ENCODE data around the gene MST1R. TPM values are rescaled to one million over a fixed set of nuclear protein-coding genes. Genes with fewer than 3 reads are reported as not detected.

Gene MST1R
- polyA plus RNA-seq, 1 donor from 2014 or later = 4.2 TPM

GRCh38 chr3:49879721-49880120 is 24.0 kb downstream of the MST1R start:
- Histone ChIP-seq H3K36me3 (ENCODE audit: insufficient read depth, low read length) (no peaks in the 10 kb centered on the region), H2AFZ (ENCODE audit: low read depth, low read length) (no peak overlapping the region), H3K4me2 (ENCODE audit: low read length) (no peak overlapping the region), H3K27me3 (ENCODE audit: insufficient read depth, low read depth, low read length) (no peaks in the 10 kb centered on the region), H3K79me2 (replicated peaks; ENCODE audit: insufficient read depth, low read length) (no peaks in the 10 kb centered on the region), H3K9ac (ENCODE audit: low read length) (no peak overlapping the region), H3K27ac (ENCODE audit: low read length) (no peak overlapping the region), H3K4me3 (ENCODE audit: low read length) (no peak overlapping the region), H3K9me3 (ENCODE audit: low read length) (no peaks in the 10 kb centered on the region), H3F3A (ENCODE audit: insufficient read depth, low read length, poor library complexity, severe bottlenecking) (no peaks in the 10 kb centered on the region), H4K20me1 (ENCODE audit: insufficient read depth) (no peaks in the 10 kb centered on the region), H3K9me2 (ENCODE audit: insufficient read depth, low read length) (no peaks in the 10 kb centered on the region)
- TF ChIP-seq POLR2AphosphoS5 (IDR thresholded peaks at IDR 0.05) = no peak
- no peak for TF ChIP-seq SMC3 (conservative IDR thresholded peaks at IDR 0.05; ENCODE audit: poor library complexity)

DNA sequence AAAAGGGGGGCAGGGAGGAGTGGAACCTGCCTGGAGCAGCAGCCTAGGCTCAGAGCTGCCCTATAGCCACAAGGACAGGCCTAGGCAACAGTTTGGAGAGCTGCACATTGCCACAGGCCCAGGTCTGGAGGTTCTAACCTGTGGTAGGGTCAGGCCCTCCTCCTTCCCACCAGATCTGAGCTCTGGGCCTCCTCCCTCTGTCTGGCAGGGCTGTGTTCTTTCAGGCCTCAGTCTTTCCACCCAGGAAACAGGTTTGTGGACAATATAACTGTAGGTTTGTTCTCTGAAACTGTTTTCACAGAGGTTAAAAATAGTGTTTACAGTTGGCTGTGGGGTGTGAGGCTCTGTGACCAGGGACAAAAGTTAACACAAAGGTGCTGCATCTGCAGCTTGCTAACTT is 25.0 kb downstream of the MST1R start:
- Histone ChIP-seq H3K27ac (ENCODE audit: low read length) (no peak overlapping the region), H3F3A (ENCODE audit: insufficient read depth, low read length, poor library complexity, severe bottlenecking) (no peaks in the 10 kb centered on the region), H3K4me3 (ENCODE audit: low read length) (no peak overlapping the region), H3K4me2 (ENCODE audit: low read length) (no peak overlapping the region), H3K36me3 (ENCODE audit: insufficient read depth, low read length) (no peaks in the 10 kb centered on the region), H2AFZ (ENCODE audit: low read depth, low read length) (no peak overlapping the region), H3K9me3 (ENCODE audit: low read length) (no peaks in the 10 kb centered on the region), H3K9ac (ENCODE audit: low read length) (no peak overlapping the region), H3K27me3 (ENCODE audit: insufficient read depth, low read depth, low read length) (no peaks in the 10 kb centered on the region), H3K9me2 (ENCODE audit: insufficient read depth, low read length) (no peaks in the 10 kb centered on the region), H3K79me2 (replicated peaks; ENCODE audit: insufficient read depth, low read length) (no peaks in the 10 kb centered on the region), H4K20me1 (ENCODE audit: insufficient read depth) (no peaks in the 10 kb centered on the region)
- no peak for TF ChIP-seq TAF1 (IDR thresholded peaks at IDR 0.05; ENCODE audit: low read depth)
- TF ChIP-seq CTCF (IDR thresholded peaks at IDR 0.05; ENCODE audit: poor library complexity, severe bottlenecking) = no peak
- TF ChIP-seq SMC3 (conservative IDR thresholded peaks at IDR 0.05; ENCODE audit: poor library complexity) = no peak
- TF ChIP-seq MXI1 (conservative IDR thresholded peaks at IDR 0.05; ENCODE audit: poor library complexity, severe bottlenecking) = no peak
- no peak for TF ChIP-seq EZH2 (IDR thresholded peaks at IDR 0.05; ENCODE audit: borderline replicate concordance, insufficient read depth, low read length, poor library complexity, severe bottlenecking)
- no peak for TF ChIP-seq RAD21 (conservative IDR thresholded peaks at IDR 0.05)
- no peak for TF ChIP-seq EP300 (conservative IDR thresholded peaks at IDR 0.05; ENCODE audit: poor library complexity, severe bottlenecking)
- TF ChIP-seq, protein P1, sequence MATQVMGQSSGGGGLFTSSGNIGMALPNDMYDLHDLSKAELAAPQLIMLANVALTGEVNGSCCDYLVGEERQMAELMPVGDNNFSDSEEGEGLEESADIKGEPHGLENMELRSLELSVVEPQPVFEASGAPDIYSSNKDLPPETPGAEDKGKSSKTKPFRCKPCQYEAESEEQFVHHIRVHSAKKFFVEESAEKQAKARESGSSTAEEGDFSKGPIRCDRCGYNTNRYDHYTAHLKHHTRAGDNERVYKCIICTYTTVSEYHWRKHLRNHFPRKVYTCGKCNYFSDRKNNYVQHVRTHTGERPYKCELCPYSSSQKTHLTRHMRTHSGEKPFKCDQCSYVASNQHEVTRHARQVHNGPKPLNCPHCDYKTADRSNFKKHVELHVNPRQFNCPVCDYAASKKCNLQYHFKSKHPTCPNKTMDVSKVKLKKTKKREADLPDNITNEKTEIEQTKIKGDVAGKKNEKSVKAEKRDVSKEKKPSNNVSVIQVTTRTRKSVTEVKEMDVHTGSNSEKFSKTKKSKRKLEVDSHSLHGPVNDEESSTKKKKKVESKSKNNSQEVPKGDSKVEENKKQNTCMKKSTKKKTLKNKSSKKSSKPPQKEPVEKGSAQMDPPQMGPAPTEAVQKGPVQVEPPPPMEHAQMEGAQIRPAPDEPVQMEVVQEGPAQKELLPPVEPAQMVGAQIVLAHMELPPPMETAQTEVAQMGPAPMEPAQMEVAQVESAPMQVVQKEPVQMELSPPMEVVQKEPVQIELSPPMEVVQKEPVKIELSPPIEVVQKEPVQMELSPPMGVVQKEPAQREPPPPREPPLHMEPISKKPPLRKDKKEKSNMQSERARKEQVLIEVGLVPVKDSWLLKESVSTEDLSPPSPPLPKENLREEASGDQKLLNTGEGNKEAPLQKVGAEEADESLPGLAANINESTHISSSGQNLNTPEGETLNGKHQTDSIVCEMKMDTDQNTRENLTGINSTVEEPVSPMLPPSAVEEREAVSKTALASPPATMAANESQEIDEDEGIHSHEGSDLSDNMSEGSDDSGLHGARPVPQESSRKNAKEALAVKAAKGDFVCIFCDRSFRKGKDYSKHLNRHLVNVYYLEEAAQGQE (IDR thresholded peaks at IDR 0.05; ENCODE audit: borderline replicate concordance) = no peak
- no peak for TF ChIP-seq POLR2AphosphoS5 (IDR thresholded peaks at IDR 0.05)

DNA sequence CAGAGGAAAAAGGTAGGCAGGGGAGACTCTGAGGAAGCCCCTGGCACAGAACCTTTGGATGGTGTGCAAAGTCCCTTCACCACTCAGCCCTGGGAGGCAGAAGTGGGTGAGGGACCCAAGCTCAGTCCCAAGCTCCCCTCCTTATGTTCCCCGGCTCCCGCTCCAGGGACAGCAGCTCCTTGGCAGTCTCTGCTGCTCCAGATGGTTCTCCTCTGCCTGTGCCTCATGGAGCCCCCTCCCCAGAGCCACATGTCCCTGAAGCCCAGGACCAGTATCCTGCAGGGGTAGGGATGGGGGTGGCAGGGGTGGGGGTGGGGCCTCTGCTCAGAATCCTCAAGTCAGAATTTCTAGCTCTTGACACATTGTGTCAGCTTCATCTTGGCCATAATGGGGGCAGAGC is 26.0 kb downstream of the MST1R start:
- H4K20me1 ChIP-seq (ENCODE audit: insufficient read depth) = no peaks in the 10 kb centered on the region
- no peak overlapping the region for H3K9ac ChIP-seq (ENCODE audit: low read length)
- no peaks in the 10 kb centered on the region for H3K36me3 ChIP-seq (ENCODE audit: insufficient read depth, low read length)
- no peaks in the 10 kb centered on the region for H3K9me3 ChIP-seq (ENCODE audit: low read length)
- TF ChIP-seq CTCF (IDR thresholded peaks at IDR 0.05; ENCODE audit: poor library complexity, severe bottlenecking) (no peak), POLR2AphosphoS5 (IDR thresholded peaks at IDR 0.05) (no peak), SMC3 (conservative IDR thresholded peaks at IDR 0.05; ENCODE audit: poor library complexity) (no peak), EP300 (conservative IDR thresholded peaks at IDR 0.05; ENCODE audit: poor library complexity, severe bottlenecking) (no peak), RAD21 (conservative IDR thresholded peaks at IDR 0.05) (no peak), EZH2 (IDR thresholded peaks at IDR 0.05; ENCODE audit: borderline replicate concordance, insufficient read depth, low read length, poor library complexity, severe bottlenecking) (no peak)
- no peak overlapping the region for H3K4me2 ChIP-seq (ENCODE audit: low read length)
- no peak overlapping the region for H2AFZ ChIP-seq (ENCODE audit: low read depth, low read length)
- H3K4me3 ChIP-seq (ENCODE audit: low read length) = no peak overlapping the region
- H3K27ac ChIP-seq (ENCODE audit: low read length) = no peak overlapping the region
- no peaks in the 10 kb centered on the region for H3K27me3 ChIP-seq (ENCODE audit: insufficient read depth, low read depth, low read length)
- H3K9me2 ChIP-seq (ENCODE audit: insufficient read depth, low read length) = no peaks in the 10 kb centered on the region
- no peaks in the 10 kb centered on the region for H3K79me2 ChIP-seq (replicated peaks; ENCODE audit: insufficient read depth, low read length)
- H3F3A ChIP-seq (ENCODE audit: insufficient read depth, low read length, poor library complexity, severe bottlenecking) = no peaks in the 10 kb centered on the region
